NCI-H774 (cell line): ENCODE data around the gene PRKAG3.
"Not testable (repeated sequence)": the region's sequence is repeated elsewhere in the genome, so short reads cannot be mapped to it uniquely, and the experiment has no call there.

Source experiments
- DNase-seq: peaks from one replicate; lab custom pipeline; 2025; lab: John Stamatoyannopoulos, UW

The PRKAG3 gene

DNA sequence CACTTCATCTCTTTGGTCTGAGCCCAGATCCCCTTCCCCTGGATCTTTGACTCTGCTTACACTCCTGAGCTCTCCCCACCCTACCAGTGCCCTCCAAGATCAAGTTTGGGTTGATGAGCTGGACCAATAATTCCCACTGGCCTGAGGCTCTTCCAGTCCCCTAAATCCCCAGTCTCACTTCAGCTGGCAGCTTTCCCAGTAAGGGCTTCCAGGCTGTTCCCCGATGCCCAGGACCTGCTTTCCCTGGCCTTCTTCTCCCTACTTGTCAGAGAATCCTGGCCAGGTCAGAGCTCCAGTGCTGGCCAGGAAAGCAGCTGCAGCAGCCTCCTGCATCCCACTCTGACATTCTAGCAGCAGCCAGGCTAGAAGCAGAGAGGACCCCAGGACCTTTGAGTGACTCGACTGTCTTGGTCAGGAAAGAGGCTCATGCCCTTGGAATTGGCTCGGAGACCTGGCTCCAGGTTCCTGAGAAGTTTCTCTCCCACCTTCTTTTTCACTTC lies 31.5 kb upstream of the PRKAG3 start:
- DNase-seq, result no peak

DNA sequence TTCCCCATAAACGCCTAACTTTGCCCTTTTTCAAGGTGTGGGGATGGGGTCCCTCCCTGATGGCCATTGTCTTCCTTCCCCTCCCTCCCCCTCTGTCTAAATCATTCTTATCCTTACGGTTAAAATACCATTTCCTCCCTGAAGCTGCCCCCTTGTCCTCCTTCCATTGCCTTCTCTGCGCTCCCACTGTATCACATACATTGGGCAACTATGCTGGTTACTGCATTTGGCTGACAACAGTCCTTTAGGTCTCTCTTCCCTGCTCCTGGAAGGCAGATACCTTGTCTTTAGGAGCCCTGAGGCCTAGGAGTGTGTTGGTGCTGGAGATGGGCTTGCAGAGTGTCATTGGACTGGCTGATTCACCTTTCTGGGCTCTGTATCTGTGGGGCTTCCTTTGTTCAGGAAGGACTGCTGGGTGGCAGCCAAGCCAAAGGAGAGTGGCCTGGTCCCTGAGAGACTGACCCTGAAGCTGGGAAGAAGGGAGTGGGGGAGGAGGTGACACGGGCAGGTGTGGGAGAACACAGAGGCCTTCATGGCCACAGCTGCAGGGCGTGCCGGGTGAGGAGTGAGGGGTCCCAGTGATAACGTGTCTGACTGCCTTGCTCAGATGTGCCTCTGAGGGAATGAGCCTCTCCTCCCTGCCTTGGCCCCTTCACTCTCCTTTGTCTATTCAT lies 30.2 kb upstream of the PRKAG3 start:
- no peak for DNase-seq

- DNase-seq, result peak; percentile 60
Measured at GRCh38 chr2:218860950-218861381, 29.4 kb upstream of the PRKAG3 start.

DNA sequence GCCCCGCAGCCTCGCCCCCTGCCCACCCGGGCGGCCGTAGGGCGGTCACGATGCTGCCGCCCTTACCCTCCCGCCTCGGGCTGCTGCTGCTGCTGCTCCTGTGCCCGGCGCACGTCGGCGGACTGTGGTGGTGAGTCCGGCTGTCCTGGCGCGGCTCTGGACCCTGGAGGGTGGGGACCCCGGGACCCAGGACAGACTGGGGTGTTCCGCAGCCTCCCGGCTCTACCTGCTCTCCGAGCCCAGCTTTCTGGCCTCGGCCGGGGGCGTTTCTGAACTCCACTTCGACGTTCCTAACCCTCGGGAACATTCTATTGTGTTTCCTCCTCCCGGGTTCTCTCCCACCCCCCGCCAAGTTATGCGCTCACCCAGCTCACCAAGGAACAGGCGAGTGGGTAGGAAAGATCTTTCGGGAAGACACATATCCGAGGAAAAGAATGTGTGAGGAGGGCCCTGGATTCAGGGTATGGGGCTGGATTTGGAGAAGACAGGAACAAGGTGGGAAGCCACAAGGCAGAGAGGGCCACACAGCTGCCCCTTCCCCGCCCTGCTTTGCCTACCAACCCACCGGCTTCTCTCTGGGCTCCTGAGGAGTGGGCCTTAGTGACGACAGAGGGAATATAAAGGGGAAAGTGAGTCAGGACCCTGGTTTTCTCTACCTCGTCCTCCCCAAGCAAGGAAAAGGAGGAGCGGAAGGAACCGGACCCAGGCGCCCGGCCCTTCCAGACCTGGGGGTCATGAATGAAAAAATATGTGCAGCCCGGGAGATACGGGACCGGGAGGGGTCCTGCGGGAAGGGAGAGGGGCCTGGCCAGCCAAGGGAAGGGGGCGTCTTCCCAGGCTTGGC lies 28.6 kb upstream of the PRKAG3 start:
- DNase-seq, result no peak

- DNase-seq, result no peak
Measured at GRCh38 chr2:218859556-218859987, 28.0 kb upstream of the PRKAG3 start, which contains the start of gene WNT6. WNT6 (plus strand) TSS chr2:218859805; CDS start chr2:218860038, 233 bp downstream.

- no peak for DNase-seq
Measured at GRCh38 chr2:218858671-218859555, 27.3 kb upstream of the PRKAG3 start.

DNA sequence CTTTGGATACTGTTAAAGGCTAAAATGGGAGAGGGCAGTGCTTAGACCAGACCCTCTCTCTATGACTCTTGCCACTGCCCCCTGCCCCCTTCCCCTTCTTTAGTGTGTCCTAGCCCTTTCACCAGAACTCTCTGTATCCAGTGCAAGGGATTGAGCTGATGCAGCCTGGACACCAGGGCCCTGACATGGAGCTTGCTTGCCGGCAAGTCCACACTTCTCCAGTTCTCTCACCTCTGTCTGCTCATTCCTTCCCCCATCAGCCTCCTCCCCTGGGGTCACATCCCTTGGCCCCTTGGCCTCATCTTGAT lies 26.5 kb upstream of the PRKAG3 start:
- no peak for DNase-seq

GRCh38 chr2:218857371-218858137 lies 26.0 kb upstream of the PRKAG3 start:
- no peak for DNase-seq

GRCh38 chr2:218856896-218857243 lies 25.3 kb upstream of the PRKAG3 start:
- no peak for DNase-seq

- DNase-seq, result no peak
Measured at GRCh38 chr2:218856167-218856895, 24.7 kb upstream of the PRKAG3 start.

- DNase-seq, result no peak
Measured at GRCh38 chr2:218855305-218856166, 23.9 kb upstream of the PRKAG3 start.

DNA sequence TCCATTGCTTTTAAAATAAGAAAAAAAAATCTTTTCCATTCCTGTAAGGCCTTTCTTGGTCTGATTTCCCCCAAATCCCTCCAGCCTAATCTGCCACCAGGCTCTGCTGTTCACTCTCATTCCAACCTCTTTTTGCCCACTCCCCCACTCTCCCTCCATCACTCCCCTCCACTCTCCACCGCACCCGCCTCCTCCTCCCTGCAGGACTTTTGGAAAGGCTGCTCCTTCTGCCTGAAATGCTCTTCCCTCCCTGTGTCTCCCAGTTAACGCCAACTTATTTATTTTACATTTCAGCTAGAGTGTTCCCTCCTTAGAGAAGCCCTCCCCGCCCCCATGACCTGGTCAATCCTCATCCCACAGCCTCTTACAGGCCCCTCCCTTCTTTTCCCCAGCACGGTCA lies 23.3 kb upstream of the PRKAG3 start:
- no peak for DNase-seq

- DNase-seq, result no peak
Measured at GRCh38 chr2:218853766-218854165, 22.2 kb upstream of the PRKAG3 start.

DNA sequence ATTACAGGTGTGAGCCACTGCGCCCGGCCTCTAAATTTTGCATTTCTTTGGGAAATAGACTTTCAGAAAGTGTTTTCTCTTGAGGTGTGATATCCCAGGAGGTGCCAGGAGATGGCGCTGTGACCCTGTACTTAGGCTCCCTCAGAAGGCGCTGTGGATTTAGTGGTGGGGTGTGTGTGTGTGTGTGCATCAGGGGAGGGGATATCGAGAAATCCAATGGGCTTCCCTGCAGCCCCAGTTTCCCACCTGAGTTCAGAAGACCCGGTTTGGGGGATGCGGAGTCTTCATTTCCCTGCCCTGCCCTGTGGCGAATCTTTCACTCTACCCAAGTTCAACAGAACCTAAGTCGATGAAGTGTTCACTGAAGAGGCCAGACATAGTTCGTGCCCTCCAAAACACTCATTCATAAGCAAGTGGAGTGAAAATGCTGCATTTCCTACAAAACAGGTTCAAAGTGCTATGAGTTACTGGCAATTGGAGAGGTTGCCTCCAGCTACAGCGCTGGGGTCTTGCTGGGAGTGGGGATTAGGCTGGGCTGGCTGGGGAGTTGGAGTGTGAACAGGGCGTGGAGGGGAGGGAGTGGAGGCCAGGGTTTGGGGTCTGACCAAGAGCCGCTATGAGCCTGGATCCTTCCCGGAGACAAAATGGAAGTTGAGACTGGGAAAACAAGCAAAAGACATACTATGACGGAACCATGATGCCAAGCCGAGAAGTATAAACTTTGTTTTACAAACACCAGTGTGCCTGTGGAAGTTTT lies 21.5 kb upstream of the PRKAG3 start:
- peak; percentile 33 for DNase-seq

DNA sequence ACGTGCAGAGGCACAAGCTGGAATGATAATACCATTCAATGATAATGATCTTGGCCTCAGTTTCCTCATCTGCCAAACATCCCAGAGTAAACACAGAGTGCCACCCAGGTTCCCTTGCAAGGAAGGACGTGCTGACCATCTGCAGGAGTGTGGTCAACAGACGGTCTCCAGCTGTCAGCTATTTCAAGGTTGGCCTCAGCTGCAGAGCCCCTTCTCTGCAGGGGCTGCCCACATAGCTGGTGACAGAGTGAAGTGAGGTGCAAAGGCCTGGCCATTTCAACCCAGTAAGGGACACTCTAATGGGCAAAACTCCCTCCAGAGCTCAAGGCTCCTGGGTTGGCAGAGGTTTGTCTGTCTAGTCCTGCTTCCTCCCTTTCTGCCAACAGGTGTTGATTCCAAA lies 19.7 kb upstream of the PRKAG3 start:
- DNase-seq, result no peak

- no peak for DNase-seq
Measured at GRCh38 chr2:218850796-218851195, 19.2 kb upstream of the PRKAG3 start.

DNA sequence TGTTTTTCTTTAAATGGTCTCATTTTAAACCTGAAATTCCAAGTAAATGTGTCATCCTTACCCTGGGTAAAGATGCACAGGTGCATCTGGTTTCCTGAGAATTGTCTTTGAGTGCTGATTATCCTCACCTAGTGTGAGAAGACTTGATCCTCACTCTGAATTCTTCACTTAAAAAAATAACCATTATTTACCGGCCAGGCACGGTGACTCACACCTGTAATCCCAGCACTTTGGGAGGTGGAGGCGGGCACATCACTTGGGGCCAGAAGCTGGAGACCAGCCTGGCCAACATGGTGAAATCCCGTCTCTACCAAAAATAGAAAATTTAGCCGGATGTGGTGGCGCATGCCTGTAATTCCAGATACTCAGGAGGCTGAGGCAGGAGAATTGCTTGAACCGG lies 18.1 kb upstream of the PRKAG3 start:
- DNase-seq, result no peak

- DNase-seq, result not testable (repeated sequence)
Measured at GRCh38 chr2:218846963-218847362, 15.4 kb upstream of the PRKAG3 start.

GRCh38 chr2:218844334-218844733 lies 12.7 kb upstream of the PRKAG3 start:
- not testable (repeated sequence) for DNase-seq
